Ishikawa (cell line): ENCODE results near the gene RRM2.

Experiments
- CEBPB ChIP-seq: IDR thresholded peaks from 2 replicates; pipeline ENCODE4 v1.6.1; 2012
- EGR1 ChIP-seq: IDR thresholded peaks from 2 replicates; pipeline ENCODE4 v1.6.1; 2012
- FOXM1 ChIP-seq: IDR thresholded peaks from 2 replicates; pipeline ENCODE4 v1.6.1; 2012; ENCODE audit warnings: low read depth, borderline replicate concordance
- RAD21 ChIP-seq: IDR thresholded peaks from 2 replicates; pipeline ENCODE4 v1.6.1; 2012; ENCODE audit warnings: low read depth
- TAF1 ChIP-seq: IDR thresholded peaks from 2 replicates; pipeline ENCODE4 v1.6.1; 2012; ENCODE audit warnings: low read depth, mild to moderate bottlenecking
- USF1 ChIP-seq: IDR thresholded peaks from 2 replicates; pipeline ENCODE4 v1.6.1; 2012

GRCh38 chr2:10173258-10174005, 50.9 kb downstream of the RRM2 start:
- TF ChIP-seq RAD21 (no peak), USF1 (no peak), FOXM1 (no peak), EGR1 (no peak), TAF1 (no peak), CEBPB (no peak)
